ENCODE results near the gene SYDE2. TPM values are rescaled to one million over a fixed set of nuclear protein-coding genes. Genes with fewer than 3 reads are reported as not detected.

The SYDE2 gene
- total RNA-seq, 6 donors from 2014 or later, result 14.3 to 38.5 (median 23.2) TPM

DNA sequence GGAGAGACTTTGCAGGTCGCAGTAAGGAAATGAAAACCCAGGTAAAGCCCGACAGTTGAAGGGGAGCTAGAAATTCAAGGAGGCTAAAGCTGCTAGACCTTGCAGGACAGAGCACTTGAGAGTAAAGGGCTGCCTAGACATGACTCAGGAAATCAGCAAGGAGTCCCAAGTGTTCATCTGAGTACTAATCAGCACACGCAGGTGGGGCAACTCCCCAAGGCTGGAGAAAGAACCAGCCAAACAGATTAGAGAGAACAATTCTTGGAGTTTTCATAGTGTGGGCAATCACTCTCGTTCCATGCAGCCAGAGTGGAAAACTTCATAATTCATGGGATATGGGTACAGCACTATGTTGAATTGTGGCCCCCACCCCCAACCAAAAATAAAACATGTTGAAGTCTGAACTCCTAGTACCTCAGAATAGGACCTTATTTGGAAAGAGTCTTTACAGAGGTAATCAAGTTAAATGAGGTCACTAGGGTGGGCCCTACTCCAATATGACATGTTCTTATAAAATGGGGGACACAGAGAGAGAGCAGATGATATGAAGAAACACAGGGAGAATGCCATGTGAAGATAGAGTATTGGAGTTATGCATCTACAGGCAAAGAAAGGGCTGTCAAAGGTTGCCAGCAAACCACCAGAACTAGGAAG, 28.0 kb downstream of the SYDE2 start:
- H3K4me3 ChIP-seq, result no peak overlapping the region
- no peaks in the 10 kb centered on the region for H3K9me3 ChIP-seq
- no peaks in the 10 kb centered on the region for H3K27me3 ChIP-seq
- WGBS, 2 donors, result 55 to 68% methylated on average over 4 of the region's 4 CpGs
- H3K4me1 ChIP-seq, result no peaks in the 10 kb centered on the region
- peak overlapping the region in 1 of 4 donors; percentile 69 for H3K27ac ChIP-seq
- peak; percentile 59 to 87 for ATAC-seq (ENCODE audit: low FRiP score in 2 of 2)
- peak in 1 of 2 donors; percentile 69 for DNase-seq
- peaks cover 0 to 4% (median 0%) of the 10 kb centered on the region in 4 donors for H3K36me3 ChIP-seq
- TF ChIP-seq POLR2AphosphoS5 (IDR thresholded peaks at IDR 0.05), result no peak
- TF ChIP-seq, protein P1, sequence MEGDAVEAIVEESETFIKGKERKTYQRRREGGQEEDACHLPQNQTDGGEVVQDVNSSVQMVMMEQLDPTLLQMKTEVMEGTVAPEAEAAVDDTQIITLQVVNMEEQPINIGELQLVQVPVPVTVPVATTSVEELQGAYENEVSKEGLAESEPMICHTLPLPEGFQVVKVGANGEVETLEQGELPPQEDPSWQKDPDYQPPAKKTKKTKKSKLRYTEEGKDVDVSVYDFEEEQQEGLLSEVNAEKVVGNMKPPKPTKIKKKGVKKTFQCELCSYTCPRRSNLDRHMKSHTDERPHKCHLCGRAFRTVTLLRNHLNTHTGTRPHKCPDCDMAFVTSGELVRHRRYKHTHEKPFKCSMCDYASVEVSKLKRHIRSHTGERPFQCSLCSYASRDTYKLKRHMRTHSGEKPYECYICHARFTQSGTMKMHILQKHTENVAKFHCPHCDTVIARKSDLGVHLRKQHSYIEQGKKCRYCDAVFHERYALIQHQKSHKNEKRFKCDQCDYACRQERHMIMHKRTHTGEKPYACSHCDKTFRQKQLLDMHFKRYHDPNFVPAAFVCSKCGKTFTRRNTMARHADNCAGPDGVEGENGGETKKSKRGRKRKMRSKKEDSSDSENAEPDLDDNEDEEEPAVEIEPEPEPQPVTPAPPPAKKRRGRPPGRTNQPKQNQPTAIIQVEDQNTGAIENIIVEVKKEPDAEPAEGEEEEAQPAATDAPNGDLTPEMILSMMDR (IDR thresholded peaks at IDR 0.05), result no peak
- TF ChIP-seq EP300 (IDR thresholded peaks at IDR 0.05), result no peak
- TF ChIP-seq POLR2A (IDR thresholded peaks at IDR 0.05), result no peak

DNA sequence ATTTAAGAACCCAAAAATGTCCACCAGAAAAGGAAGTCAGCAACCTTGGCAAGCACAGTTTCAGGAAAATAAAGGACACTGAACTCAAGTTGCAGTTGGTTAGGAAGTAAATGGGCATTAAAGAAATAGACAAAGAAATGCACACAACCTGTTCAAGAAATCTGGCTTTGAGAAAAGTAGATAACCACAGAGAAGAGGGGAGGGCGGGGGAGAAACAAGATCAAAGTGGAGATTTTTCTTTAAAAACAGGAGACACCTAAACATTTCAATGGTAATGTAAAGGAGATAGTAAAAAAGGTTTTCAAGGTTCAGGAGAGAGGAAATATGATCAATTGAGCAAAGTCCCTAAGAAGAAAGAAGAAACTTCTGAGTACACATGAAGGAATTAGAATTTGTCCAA, 29.1 kb downstream of the SYDE2 start:
- 83 to 95% methylated on average over 1 of the region's 1 CpG for WGBS, 2 donors

DNA sequence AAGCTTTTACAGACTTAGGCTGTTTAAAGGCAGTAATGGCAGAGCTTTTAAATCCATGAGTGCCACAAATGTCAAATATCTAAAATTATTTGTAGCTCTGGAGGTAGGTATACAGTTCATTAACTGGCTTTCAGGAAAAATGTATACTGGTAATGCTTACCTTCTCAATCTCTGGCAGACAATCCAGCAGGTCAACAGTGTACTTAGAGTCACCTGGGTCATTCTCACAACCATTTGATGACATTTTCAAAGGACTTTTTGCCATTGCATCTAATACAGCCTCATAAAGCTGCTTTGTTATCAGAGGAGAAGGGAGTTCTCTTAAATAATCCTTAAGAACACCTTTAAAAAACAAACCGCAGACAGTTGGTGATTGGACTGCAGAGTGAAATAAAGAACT, 31.9 kb downstream of the SYDE2 start:
- no peaks in the 10 kb centered on the region for H3K4me1 ChIP-seq
- TF ChIP-seq EP300 (IDR thresholded peaks at IDR 0.05), result no peak
- TF ChIP-seq, protein P1 (IDR thresholded peaks at IDR 0.05), result no peak
- no peak for TF ChIP-seq POLR2A (IDR thresholded peaks at IDR 0.05)
- TF ChIP-seq POLR2AphosphoS5 (IDR thresholded peaks at IDR 0.05), result no peak
- no peak overlapping the region for H3K4me3 ChIP-seq
- no peak for ATAC-seq (ENCODE audit: low FRiP score in 2 of 2)
- no peak overlapping the region for H3K27ac ChIP-seq
- H3K27me3 ChIP-seq, result no peaks in the 10 kb centered on the region
- peaks cover 0 to 3% (median 0%) of the 10 kb centered on the region in 4 donors for H3K36me3 ChIP-seq
- 94 to 95% methylated on average over 1 of the region's 1 CpG for WGBS, 2 donors
- DNase-seq, result no peak
- no peaks in the 10 kb centered on the region for H3K9me3 ChIP-seq

More for the DNA sequence above, 29.1 kb downstream of the SYDE2 start:
- DNase-seq (no peak), ATAC-seq (ENCODE audit: low FRiP score in 2 of 2) (no peak)
- no peaks in the 10 kb centered on the region for H3K4me1 ChIP-seq
- H3K27ac ChIP-seq, result no peak overlapping the region
- no peaks in the 10 kb centered on the region for H3K27me3 ChIP-seq
- H3K36me3 ChIP-seq, result no peaks in the 10 kb centered on the region
- TF ChIP-seq EP300 (IDR thresholded peaks at IDR 0.05) (no peak), POLR2A (IDR thresholded peaks at IDR 0.05) (no peak), POLR2AphosphoS5 (IDR thresholded peaks at IDR 0.05) (no peak)
- TF ChIP-seq, protein P1 (IDR thresholded peaks at IDR 0.05), result no peak
- no peak overlapping the region for H3K4me3 ChIP-seq
- no peaks in the 10 kb centered on the region for H3K9me3 ChIP-seq

DNA sequence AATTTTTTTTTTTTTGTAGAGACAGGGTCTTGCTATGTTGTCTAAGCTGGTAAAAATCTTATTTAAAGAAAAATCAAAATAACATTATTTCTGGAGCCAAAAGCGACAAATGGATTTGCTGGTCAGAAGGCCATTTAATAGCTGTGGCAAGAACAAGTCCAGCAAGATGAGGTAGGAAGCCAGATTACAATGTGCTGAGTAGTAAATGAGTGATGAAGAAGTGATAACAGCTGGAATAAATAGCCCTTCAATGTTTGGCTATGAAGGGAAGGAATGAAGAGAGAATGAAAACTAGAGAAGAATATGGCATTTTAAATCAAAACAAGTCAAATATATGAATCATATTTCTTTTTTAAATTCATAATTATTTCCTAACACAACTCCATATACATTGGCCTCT, 34.5 kb downstream of the SYDE2 start:
- Histone ChIP-seq H3K4me1 (no peaks in the 10 kb centered on the region), H3K4me3 (no peak overlapping the region), H3K27me3 (no peaks in the 10 kb centered on the region), H3K27ac (no peak overlapping the region), H3K36me3 (peaks cover 0 to 3% (median 0%) of the 10 kb centered on the region in 4 donors), H3K9me3 (no peaks in the 10 kb centered on the region)
- DNase-seq (no peak), ATAC-seq (ENCODE audit: low FRiP score in 2 of 2) (no peak)
- 77 to 96% methylated on average over 1 of the region's 1 CpG for WGBS, 2 donors
- TF ChIP-seq, protein P1 (IDR thresholded peaks at IDR 0.05), result no peak
- TF ChIP-seq POLR2A (IDR thresholded peaks at IDR 0.05) (no peak), EP300 (IDR thresholded peaks at IDR 0.05) (no peak), POLR2AphosphoS5 (IDR thresholded peaks at IDR 0.05) (no peak)

DNA sequence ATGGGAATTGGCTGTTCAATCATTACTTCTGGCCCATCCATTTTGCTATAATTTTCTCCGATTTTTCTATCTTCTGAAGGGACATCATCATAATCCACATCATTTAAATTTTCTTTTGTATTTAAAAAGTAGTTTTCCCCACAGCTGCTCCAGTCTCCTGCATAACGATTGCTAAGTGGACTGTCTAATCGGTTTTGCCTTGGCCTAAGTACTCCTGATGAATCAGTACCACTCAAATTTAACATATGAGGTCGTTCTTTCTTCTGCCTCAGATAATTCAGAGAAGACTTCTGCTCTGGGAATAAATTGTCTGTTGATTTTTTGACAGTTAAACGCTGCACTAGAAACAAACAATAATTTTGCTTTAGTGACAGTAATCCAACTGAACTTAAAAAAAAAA, 41.9 kb downstream of the SYDE2 start:
- no peak overlapping the region for H3K27ac ChIP-seq
- 71 to 74% methylated on average over 5 of the region's 5 CpGs for WGBS, 2 donors
- no peak for ATAC-seq (ENCODE audit: low FRiP score in 2 of 2)

More for the DNA sequence above, 41.9 kb downstream of the SYDE2 start:
- no peaks in the 10 kb centered on the region for H3K4me1 ChIP-seq
- TF ChIP-seq, protein P1 (IDR thresholded peaks at IDR 0.05), result no peak
- TF ChIP-seq POLR2AphosphoS5 (IDR thresholded peaks at IDR 0.05) (no peak), EP300 (IDR thresholded peaks at IDR 0.05) (no peak), POLR2A (IDR thresholded peaks at IDR 0.05) (no peak)
- no peak for DNase-seq
- no peaks in the 10 kb centered on the region for H3K36me3 ChIP-seq
- H3K9me3 ChIP-seq, result no peaks in the 10 kb centered on the region
- no peak overlapping the region for H3K4me3 ChIP-seq
- no peaks in the 10 kb centered on the region for H3K27me3 ChIP-seq

All from upper lobe of left lung (tissue), 6 donors.